ENCODE data around the gene CDC42EP2.

- TF ChIP-seq TCF7 (IDR thresholded peaks at IDR 0.05; ENCODE audit: borderline replicate concordance) = no peak
- no peak for TF ChIP-seq FOXM1 (IDR thresholded peaks at IDR 0.05; ENCODE audit: low read depth, low read length)
- no peak for TF ChIP-seq CTCF (IDR thresholded peaks at IDR 0.05 in 2 of 3, conservative IDR thresholded peaks at IDR 0.05 in 1 of 3; ENCODE audit: control insufficient read depth in 2 of 3, extremely low read depth in 1 of 3, insufficient read depth in 1 of 3, low read depth in 3 of 3, low read length in 3 of 3)
These were observed 7.3 kb downstream of the CDC42EP2 start for GRCh38 chr11:65321828-65322485.

Data from GM12878 (cell line).